ENCODE data around the gene ZNF182. TPM values are rescaled to one million over a fixed set of nuclear protein-coding genes. Genes with fewer than 3 reads are reported as not detected.
A peak's percentile ranks its signal among the peaks of the same experiment; 100 is the strongest.
"Not testable (repeated sequence)": the region's sequence is repeated elsewhere in the genome, so short reads cannot be mapped to it uniquely, and the experiment has no call there.

The ZNF182 gene
- 1 to 10 TPM in 2 of 3 donors, not detected in 1; 1.9 to 5.3 TPM for polyA plus RNA-seq

DNA sequence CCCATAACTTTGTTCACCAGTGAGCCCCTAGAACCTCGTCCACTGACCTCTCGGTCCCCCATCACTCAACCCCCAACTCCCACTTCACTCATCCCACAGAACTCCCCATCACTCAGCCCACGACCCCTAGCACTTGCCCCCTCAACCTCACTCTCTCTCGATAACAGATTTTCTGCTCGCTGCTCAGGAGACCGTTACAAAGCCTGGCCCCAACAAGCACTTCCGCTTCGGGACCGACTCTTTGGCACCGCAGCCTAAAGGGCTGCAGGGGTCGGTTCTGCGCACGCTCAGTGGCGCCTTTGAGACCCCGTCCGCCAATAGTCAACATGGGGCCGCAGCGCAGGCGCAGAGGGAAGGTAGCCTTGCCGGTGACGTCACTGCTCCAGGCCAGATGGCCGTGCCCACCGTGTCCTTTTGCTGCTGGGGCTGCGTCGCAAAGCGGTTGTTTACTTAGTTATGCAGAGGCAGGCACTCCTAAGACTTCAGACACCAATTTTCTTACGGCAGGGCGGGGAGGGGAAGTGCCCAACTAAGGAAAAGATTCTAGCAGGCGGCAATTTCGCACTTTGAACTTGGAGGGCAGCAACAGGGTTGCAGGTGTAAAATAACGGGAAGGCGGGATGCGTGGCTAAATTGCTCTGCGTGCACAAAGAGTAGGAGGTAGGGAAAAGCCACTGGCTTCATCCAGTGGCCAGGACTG is at the start of gene ZNF182:
Gene ZNF182 (minus strand): TSS at position 232 of the 700 bp plus-strand sequence. CDS start 1,380 bp downstream, outside the sequence.
- Mint-ChIP-seq H3K27me3 (ENCODE audit: low read depth in 3 of 3) (peaks cover 3 to 6% (median 4%) of the 10 kb centered on the region in 3 donors), H3K4me3 (peak within 1 kb of the TSS; percentile 91 to 95 (median 94)), H3K27ac (peak within 1 kb of the TSS; percentile 93 to 99 (median 96)), H3K36me3 (no peaks in the 10 kb centered on the region), H3K9me3 (no peaks in the 10 kb centered on the region), H3K4me1 (peaks cover 21 to 38% of the 10 kb centered on the region in 2 donors)
- peak; percentile 89 to 93 (median 92) for DNase-seq

DNA sequence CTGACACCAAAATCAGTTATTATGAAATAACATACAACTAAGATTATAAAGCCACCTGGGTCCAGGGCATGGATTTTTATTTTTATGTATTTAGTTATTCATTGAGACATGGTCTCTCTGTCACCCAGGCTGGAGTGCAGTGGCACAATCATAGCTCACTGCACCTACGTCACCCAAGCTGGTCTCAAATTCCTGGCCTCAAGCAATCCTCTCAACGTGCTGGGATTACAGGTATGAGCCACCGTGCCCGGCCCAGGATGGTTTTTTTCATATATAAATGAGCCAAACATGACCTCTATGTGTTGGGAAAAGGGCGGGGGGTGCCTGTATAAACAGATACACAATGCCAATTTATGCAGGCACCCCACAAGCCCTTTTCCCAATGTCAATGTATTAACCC is 43.1 kb upstream of the ZNF182 start:
- no peaks in the 10 kb centered on the region for H3K9me3 Mint-ChIP-seq
- H3K4me1 Mint-ChIP-seq, result no peaks in the 10 kb centered on the region
- no peak overlapping the region for H3K4me3 Mint-ChIP-seq
- peaks cover 0 to 5% (median 1%) of the 10 kb centered on the region in 3 donors for H3K27me3 Mint-ChIP-seq (ENCODE audit: low read depth in 3 of 3)
- H3K27ac Mint-ChIP-seq, result no peak overlapping the region
- H3K36me3 Mint-ChIP-seq, result peaks cover 0 to 6% (median 0%) of the 10 kb centered on the region in 3 donors
- no peak for DNase-seq

DNA sequence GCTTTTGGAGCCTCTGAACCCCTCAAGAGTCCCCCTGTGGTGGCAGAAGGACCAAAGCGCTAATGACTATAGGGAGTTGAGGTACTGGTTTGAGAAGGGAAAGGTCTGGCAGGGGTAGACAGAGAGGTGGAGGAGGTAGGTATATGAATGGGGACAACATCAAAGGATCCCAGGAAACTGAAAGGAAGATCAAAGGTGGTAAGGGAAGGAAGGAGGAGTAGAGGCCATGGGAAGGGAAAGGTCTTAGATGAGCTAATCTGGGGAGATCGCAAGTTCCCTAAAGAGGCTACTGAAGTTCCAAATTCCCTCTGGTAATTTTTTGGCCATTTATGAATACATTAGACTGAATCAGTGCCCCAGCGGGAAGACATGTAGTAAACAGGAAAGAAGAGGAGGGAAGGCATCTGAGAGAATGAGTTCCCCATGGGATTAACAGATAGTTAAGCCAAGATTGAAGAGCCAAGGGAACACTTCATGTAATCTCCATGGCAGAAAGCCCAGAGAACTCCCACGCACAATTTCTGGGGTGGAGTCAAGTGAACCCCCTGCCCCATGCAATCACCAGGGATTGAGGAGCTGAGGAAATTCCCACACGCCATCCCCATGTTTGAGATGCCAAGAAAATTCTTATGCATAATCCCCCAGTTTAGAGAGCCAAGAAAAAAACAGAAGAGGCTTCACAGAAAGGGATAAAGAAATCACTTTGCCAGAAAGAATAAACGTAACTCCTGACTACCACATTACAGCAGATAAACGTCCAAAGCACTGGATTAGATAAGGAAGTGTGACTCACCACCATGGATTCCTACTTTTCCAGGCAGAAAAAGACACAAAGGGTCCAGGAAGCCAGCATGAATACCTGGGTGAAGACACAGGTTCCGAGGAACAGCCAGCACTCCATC is 41.9 kb upstream of the ZNF182 start:
- peaks cover 0 to 6% (median 0%) of the 10 kb centered on the region in 3 donors for H3K36me3 Mint-ChIP-seq
- no peak overlapping the region for H3K4me3 Mint-ChIP-seq
- H3K27me3 Mint-ChIP-seq (ENCODE audit: low read depth in 3 of 3), result peaks cover 1 to 2% (median 2%) of the 10 kb centered on the region in 3 donors

DNA sequence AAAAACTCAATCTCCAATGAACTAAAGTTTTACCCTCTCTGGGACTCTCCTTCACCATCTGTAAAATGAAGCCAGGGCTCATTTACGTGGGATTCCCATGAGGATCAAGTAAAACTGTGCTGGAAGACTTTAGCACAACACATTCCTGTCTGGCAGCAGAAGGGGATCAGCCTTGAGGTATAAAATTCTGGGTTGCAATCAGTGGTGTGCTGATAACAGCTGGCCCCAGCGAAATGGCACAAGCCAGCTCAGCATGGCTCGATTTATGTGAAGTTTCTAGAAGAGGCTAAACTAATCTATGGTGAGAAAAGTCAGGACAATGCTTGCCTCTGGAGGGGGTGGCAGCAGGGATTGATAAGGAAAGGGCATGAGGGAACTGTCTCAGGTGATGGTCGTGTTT is 39.3 kb upstream of the ZNF182 start:
- H3K4me3 Mint-ChIP-seq, result no peak overlapping the region
- H3K27me3 Mint-ChIP-seq (ENCODE audit: low read depth in 3 of 3), result peaks cover 1 to 2% (median 2%) of the 10 kb centered on the region in 3 donors
- H3K36me3 Mint-ChIP-seq, result peaks cover 0 to 6% (median 0%) of the 10 kb centered on the region in 3 donors
- no peaks in the 10 kb centered on the region for H3K4me1 Mint-ChIP-seq
- DNase-seq, result no peak
- no peak overlapping the region for H3K27ac Mint-ChIP-seq
- no peaks in the 10 kb centered on the region for H3K9me3 Mint-ChIP-seq

More for the DNA sequence above, 41.9 kb upstream of the ZNF182 start:
- no peaks in the 10 kb centered on the region for H3K9me3 Mint-ChIP-seq
- H3K27ac Mint-ChIP-seq, result no peak overlapping the region
- no peaks in the 10 kb centered on the region for H3K4me1 Mint-ChIP-seq
- no peak for DNase-seq

DNA sequence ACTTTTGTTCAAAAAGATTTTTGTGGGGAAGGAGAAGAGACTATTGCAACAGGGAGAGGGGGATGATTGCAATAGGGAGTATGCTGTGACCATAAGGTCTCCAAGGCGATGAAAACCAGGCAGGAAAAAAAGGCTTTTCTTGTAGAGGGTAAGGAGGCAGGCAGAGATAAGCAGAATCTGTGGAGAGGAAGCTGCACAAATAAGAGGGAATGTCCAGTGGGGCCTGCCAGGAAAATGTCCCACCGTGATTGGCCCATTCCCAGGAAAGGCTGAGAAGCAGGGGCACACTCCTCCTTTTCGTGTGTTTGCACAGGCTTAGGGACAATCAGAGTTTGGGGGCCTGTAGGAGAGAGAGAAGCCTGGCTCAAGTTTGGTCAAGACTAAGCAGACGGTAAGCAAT is 32.1 kb upstream of the ZNF182 start:
- Mint-ChIP-seq H3K27ac (no peak overlapping the region), H3K4me1 (no peaks in the 10 kb centered on the region), H3K9me3 (no peaks in the 10 kb centered on the region), H3K4me3 (no peak overlapping the region), H3K36me3 (no peaks in the 10 kb centered on the region), H3K27me3 (ENCODE audit: low read depth in 3 of 3) (peaks cover 0 to 2% (median 0%) of the 10 kb centered on the region in 3 donors)
- no peak for DNase-seq

DNA sequence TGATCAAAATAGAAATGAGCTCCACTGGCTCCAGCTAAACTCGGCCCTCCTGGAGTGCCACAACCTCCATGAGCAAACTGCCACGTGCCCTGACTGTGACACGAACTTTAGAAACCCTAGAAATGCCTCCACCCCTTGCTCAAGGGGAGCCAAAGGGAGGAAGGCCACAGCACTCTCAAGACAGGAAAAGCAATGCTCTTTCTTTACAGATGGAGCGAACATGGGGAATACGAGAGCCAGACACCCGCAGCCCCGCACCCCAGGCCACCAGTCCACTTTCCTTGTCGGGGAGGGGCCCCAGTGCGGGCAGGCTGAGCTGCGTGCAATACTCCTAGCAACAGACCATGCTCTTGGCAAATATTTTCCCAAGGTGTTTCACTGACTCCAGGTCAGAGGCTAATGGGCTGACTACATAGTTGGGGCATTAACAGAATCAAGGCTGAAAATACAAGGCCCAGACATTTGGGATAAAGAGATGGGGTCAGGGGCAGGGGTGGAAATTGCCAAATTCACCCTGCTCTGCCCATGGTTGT is 26.9 kb upstream of the ZNF182 start:
- not testable (repeated sequence) for H3K27me3 Mint-ChIP-seq (ENCODE audit: low read depth in 3 of 3); H3K27ac Mint-ChIP-seq; H3K36me3 Mint-ChIP-seq; H3K4me1 Mint-ChIP-seq; H3K9me3 Mint-ChIP-seq; DNase-seq; H3K4me3 Mint-ChIP-seq

DNA sequence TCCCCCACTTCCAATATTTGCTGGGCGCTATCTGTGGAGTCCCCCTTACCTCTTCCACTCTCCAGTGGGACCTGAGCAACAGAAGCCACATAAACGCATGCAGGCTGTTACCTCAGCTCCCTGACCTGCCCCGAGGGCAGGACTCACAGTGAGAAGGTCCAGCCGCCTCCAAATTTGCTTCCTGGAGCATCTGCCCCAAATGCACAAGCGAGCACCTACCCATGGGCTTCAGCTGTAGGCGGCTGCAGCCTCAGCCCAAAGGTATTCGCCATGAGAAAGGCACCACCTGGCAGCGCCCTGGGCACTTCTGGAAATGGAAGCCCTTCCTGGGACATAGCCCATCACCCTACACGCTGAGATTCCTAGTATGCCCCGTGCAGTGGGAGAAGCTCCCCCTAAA is 26.4 kb upstream of the ZNF182 start:
- DNase-seq, result no peak
- Mint-ChIP-seq H3K27me3 (ENCODE audit: low read depth in 3 of 3) (peaks cover 0 to 2% (median 2%) of the 10 kb centered on the region in 3 donors), H3K9me3 (no peaks in the 10 kb centered on the region), H3K4me3 (no peak overlapping the region), H3K27ac (no peak overlapping the region), H3K4me1 (peaks cover 2 to 5% of the 10 kb centered on the region in 2 donors), H3K36me3 (no peaks in the 10 kb centered on the region)

DNA sequence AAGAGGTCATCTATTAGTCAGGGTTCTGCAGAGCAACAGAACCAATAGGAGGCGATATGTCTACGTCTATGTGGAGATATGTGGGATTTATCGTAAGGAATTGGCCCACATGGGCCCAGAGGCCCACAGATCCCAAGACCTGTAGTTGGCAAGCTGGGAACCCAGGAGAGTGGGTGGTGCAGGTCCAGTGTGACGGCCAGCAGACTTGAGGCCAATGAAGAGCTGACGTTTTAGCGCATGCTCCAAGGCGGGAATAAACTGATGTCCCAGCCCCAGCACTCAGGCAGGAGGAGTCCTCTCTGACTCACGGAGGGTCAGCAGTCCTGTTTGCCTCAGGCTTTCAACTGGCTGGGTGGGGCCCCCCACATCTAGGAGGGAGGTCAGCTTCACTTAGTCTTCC is 24.3 kb upstream of the ZNF182 start:
- H3K36me3 Mint-ChIP-seq, result no peaks in the 10 kb centered on the region
- H3K27ac Mint-ChIP-seq, result no peak overlapping the region
- peaks cover 0 to 2% (median 0%) of the 10 kb centered on the region in 3 donors for H3K27me3 Mint-ChIP-seq (ENCODE audit: low read depth in 3 of 3)
- H3K4me3 Mint-ChIP-seq, result no peak overlapping the region
- H3K4me1 Mint-ChIP-seq, result peaks cover 2 to 5% of the 10 kb centered on the region in 2 donors
- no peak for DNase-seq
- no peaks in the 10 kb centered on the region for H3K9me3 Mint-ChIP-seq

DNA sequence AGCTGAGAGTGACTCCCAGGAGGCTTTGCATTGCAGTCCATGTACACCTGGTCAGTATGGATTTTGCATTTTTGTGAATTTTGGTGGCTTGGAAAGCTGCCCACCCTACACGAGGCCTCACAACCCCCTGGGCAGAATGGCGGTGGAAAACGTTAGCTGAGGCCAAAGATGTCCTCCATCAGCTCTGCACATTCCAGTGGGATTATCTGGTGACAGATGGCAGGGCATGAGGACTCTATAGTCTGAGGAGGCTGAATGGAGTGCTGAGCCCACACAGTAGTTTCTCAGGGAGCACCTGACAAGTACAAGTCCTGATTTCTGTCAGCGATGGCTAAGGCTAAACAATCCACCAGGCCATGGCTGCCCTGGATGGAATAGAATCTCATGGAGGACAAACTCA is 23.8 kb upstream of the ZNF182 start:
- not testable (repeated sequence) for H3K27ac Mint-ChIP-seq; H3K4me3 Mint-ChIP-seq; H3K9me3 Mint-ChIP-seq; H3K36me3 Mint-ChIP-seq; DNase-seq; H3K4me1 Mint-ChIP-seq; H3K27me3 Mint-ChIP-seq (ENCODE audit: low read depth in 3 of 3)

DNA sequence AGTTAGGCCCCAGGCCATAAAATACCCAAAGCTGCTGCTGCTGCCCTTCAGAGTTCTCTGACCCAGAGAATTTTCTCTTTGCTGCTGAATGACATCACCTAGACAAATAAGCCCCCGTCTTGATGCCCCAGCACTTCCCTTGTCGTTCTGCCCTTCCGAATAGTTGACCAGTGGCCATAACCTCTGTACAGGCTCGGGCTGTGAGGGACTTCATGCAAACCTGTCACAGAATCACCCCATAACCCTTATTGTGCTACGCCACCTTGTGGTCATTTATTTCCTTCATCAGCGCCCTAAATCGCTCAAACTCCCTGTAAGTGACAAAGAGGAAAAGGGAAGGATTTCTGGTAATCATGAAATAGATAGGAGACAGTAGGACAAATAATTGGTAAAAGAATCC is 21.8 kb upstream of the ZNF182 start:
- Mint-ChIP-seq H3K9me3 (no peaks in the 10 kb centered on the region), H3K27ac (no peak overlapping the region), H3K4me1 (peaks cover 8 to 19% of the 10 kb centered on the region in 2 donors), H3K36me3 (no peaks in the 10 kb centered on the region), H3K4me3 (no peak overlapping the region), H3K27me3 (ENCODE audit: low read depth in 3 of 3) (peaks cover 1 to 7% (median 6%) of the 10 kb centered on the region in 3 donors)
- peak; percentile 32 to 46 (median 42) for DNase-seq

DNA sequence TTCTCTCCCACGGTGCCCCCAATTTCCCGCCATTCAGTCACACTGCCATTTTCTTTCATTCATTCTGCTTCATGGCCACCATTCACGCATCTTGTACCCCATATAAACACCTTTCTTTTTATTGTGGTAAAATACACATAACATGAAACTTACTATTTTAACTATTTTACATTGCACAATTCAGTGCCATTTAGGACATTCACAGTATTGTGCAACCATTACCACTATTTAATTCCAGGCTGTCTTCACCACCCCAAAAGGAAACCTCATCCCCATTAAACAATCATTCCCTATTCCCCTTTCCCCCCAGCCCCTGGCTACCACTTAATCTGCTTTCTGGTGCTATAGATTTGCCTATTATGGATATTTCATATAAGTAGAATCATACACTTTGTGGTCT is 18.9 kb upstream of the ZNF182 start:
- H3K4me1 Mint-ChIP-seq, result peaks cover 10 to 22% of the 10 kb centered on the region in 2 donors
- no peaks in the 10 kb centered on the region for H3K9me3 Mint-ChIP-seq
- peak overlapping the region in 1 of 6 donors; percentile 53 for H3K27ac Mint-ChIP-seq
- H3K36me3 Mint-ChIP-seq, result no peaks in the 10 kb centered on the region
- no peak for DNase-seq
- peak overlapping the region in 4 of 5 donors; percentile 6 to 51 (median 47) for H3K4me3 Mint-ChIP-seq
- peaks cover 1 to 7% (median 5%) of the 10 kb centered on the region in 3 donors for H3K27me3 Mint-ChIP-seq (ENCODE audit: low read depth in 3 of 3)

DNA sequence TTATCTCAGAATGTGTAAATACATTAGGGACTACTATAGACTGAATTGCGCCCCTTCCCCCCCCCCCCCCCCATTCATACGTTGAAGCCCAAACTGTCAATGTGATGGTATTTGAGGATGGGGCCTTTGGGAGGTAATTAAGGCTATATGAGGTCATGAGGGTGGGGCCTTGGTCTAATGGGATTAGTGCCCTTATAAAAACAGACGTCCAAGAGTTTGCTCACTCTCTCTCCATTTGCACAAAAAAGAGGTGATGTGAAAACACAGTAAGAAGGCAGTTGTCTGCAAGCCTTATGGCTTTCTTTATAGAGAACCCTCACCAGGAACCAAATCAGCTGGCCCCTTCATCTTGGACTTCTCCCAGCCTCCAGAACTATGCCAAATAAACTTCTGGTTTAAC is 18.3 kb upstream of the ZNF182 start:
- H3K27me3 Mint-ChIP-seq (ENCODE audit: low read depth in 3 of 3), result peaks cover 1 to 7% (median 5%) of the 10 kb centered on the region in 3 donors
- no peak for DNase-seq
- H3K9me3 Mint-ChIP-seq, result no peaks in the 10 kb centered on the region
- peak overlapping the region in 1 of 6 donors; percentile 97 for H3K27ac Mint-ChIP-seq
- H3K4me3 Mint-ChIP-seq, result peak overlapping the region in 4 of 5 donors; percentile 85 to 97 (median 92)
- H3K36me3 Mint-ChIP-seq, result no peaks in the 10 kb centered on the region
- peaks cover 10 to 22% of the 10 kb centered on the region in 2 donors for H3K4me1 Mint-ChIP-seq

DNA sequence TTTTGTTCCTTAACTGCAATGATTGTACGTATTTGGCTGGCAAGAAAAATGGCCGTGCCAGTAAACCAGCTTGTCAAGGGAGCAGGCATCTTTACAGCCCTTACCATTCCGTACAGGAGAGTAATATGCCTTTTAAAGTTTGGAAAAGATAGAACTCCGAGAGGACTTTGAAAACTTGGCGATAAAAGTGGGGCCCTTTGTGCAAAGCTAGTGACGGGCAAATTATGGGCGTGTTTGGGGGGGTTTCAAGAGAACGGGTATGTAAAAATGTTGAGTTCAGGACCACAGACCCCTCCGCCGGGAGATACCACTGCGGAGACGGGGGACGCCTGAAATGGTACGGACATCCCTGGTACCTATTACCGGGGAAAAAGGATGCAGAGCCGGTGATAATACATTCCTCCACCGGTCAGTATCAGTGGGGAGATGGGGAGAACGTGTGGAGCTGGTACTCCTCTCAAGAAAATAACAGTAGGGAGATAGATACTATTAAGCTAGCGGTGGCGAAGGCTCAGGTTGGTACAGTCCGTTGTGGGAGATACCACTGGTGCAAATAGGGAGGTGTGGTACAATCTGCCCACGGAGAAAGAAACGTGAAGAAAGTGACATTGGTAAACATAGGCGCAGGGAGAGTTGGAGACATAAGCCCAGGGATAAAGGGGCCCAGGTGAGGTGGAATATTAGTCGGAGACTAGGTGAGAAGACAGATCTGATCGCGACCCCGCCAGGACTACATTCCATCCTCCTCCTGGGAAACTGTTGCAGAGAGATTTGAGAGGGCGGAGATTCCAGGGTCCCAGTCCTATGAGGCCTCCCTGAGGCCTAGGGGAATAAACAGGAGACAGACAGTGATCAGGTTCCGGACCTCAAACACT is 17.5 kb upstream of the ZNF182 start:
- peak overlapping the region; percentile 85 to 97 (median 92) for H3K4me3 Mint-ChIP-seq
- H3K36me3 Mint-ChIP-seq, result no peaks in the 10 kb centered on the region
- H3K27ac Mint-ChIP-seq, result peak overlapping the region; percentile 94 to 98 (median 96)
- peaks cover 8 to 18% of the 10 kb centered on the region in 2 donors for H3K4me1 Mint-ChIP-seq
- DNase-seq, result peak; percentile 83 to 86 (median 85)
- no peaks in the 10 kb centered on the region for H3K9me3 Mint-ChIP-seq
- peaks cover 1 to 7% (median 5%) of the 10 kb centered on the region in 3 donors for H3K27me3 Mint-ChIP-seq (ENCODE audit: low read depth in 3 of 3)
